HG03521 (cell line): Measurements from ENCODE around the gene HMOX1.
A peak's percentile ranks its signal among the peaks of the same experiment; 100 is the strongest.

ENCODE experiments used
- ATAC-seq: cut with Tn5 transposase; IDR thresholded peaks from one replicate; pipeline ENCODE4 v1.9.1; 2021; ENCODE audit warnings: mild to moderate bottlenecking, moderate library complexity; ENCODE audit not compliant: unreplicated experiment

Gene HMOX1

DNA sequence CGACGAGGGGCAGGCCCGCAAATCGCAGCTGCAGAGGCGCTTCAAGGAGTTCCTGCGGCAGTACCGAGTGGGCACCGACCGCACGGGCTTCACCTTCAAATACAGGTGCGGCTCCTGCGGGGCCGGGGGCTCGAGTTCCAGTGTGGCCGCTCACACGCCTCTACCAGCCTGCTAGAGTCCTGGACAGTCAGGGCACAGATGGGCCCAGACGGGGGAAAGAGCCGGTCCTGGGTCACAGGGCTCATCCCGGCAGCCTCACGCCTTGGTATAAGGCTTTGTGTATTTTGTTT is 19.6 kb downstream of the HMOX1 start:
- peak; percentile 12 for ATAC-seq

DNA sequence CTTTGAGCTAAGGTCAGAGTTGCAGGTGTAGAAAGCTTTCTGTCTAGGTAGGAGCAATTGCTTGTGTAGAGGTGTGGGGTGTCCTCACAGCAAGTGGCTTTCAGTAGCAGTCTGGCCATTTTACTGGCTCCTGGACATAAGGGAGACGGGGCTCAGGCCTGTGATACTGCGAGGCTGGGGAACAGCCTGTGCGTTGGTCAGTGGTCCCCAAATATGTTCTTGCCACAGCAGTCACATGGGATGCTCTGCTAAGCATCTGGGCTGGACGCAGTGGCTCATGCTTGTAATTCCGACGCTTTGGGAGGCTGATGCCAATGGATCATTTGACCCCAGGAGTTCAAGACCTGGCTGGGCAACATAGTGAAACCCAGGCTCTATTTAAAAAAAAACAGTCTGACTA is 21.0 kb downstream of the HMOX1 start:
- no peak for ATAC-seq

DNA sequence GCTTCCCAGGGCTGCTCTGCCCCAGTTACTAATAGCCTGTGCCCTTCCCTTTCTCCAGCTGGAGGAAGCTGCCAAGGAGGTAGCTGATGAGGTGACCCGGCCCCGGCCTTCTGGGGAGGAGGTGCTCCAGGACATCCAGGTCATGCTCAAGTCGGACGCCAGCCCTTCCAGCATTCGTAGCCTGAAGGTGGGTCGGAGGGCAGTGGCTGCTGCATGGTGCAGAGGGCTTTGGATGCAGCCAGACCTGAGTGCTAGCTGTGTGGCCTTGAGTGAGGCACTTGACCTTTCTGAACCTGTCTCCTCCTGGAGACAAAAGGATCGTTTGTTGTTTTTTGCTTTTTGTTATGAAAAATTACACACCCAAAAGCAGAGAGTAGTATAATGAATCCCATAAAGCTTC is 22.5 kb downstream of the HMOX1 start:
- no peak for ATAC-seq

DNA sequence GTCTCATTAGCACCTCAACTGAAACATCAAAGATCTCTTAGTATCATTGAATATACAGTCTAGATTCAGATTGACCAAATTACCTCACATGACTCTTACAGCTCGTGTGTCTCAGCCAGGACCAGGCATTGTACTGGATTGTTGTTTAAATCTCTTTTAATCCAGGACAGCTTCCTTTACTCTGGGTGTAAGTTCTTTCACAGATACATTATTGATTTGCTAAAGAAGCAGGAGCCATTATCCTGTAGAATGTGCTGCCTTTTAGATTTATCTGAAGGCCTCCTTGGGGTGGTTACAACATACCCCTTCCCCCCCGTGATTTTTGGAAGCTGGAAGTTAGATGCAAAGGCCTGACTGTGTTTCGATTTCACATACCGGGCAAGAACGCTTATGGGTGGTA is 23.3 kb downstream of the HMOX1 start:
- no peak for ATAC-seq

DNA sequence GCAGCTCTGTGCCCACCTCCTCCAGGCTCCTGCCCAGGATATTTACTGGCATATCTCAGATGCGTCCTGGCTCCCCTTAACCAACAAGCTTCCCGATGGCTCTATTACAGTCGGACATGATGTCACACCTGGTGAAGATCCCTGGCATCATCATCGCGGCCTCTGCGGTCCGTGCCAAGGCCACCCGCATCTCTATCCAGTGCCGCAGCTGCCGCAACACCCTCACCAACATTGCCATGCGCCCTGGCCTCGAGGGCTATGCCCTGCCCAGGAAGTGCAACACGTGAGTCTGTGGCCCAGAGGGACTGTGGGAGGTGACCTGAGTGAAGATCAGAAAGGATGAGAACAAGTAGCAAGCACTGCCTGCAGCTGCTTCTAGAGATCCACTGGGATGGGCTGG is 25.5 kb downstream of the HMOX1 start:
- no peak for ATAC-seq

DNA sequence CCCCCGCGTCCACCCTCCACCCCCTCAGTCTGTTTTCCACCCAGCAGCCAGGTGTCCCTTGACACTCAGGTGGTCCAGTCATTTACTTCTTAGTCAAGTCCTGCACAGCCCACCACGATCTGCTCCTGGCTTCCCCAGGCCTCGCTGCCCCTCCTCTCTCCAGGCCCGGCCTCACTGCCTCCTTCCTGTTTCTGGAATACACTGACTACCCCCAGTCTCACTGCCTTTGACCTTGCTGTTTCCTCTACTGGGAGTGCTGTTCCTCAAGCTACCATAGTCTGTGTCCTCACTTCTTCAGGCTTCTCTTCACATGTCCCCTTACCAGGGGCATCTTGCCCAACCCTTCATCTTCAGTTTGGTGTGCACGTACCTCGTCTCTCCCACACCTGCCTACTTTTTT is 26.5 kb downstream of the HMOX1 start:
- no peak for ATAC-seq

DNA sequence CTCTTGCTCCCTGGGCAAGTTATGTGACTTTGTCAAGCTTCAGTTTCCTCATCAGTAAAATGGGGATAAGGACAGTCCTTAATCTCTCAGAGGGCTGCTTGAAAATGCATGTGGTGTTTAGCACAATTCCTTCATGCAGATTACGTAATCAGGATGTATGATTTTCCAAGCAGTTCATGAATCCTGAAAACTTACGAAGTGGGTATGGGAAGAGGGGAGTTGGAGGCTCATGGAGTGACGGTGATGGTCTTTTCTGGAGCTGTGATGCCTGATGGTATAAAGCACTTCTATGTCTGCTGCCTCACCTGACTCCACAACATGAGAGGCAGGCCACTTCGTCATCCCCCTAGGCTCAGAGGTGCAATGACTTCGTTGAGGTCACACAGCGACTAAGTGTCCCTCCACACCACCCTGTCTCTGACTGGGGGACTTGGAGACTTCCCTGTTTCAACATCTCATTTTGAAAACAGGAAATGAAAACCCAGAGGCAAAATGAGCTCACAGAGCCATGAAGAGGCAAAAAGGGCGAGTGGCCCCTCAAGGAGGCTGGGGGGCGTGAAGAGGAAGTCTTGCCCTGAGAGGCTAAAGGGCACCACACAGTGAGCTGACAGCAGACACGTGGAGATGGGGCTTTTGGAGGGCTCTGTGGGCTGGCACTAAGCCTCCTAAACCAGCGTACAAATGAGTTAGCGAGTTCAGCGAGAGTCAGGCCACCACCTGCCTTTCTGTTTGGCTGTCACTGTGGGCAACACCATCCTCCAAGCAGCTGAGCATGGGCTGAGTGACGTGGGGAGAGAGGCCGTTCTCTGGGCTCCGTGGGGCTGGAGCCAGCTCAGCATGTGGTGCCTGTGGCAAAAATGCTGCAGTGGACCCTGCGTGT is 29.1 kb downstream of the HMOX1 start:
- ATAC-seq, result peak; percentile 61

DNA sequence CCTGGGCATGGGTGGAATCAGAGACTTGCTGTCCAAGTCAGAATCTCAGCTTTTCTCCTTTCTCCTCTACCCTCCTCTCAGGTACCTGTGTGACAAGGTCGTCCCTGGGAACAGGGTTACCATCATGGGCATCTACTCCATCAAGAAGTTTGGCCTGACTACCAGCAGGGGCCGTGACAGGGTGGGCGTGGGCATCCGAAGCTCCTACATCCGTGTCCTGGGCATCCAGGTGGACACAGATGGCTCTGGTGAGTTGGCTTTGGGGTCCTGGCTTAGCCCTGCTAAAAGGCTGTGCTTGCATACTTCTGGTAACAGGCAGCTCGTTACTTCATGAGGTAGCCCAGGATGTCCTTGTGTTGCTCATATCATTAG is 29.8 kb downstream of the HMOX1 start:
- no peak for ATAC-seq

DNA sequence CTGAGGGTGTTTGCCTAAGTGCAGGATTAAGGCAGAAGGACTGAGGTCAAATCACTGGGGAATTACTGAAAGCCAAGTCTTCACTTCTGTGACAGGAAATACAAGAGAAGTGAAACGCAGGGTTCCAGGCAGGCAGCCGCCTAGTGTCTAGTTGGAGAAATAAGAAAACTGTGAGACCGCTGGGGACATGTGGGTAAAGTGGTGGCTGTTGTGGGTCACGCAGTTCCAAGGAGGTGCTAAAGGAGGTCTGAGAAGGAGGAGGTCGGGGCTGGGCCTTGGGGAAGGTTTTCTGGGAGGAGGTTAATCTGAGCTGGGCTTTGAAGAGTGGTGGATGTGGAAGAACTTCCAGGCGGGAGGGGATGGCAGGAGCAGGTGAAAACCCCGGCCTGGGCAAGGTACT is 30.2 kb downstream of the HMOX1 start:
- ATAC-seq, result no peak

DNA sequence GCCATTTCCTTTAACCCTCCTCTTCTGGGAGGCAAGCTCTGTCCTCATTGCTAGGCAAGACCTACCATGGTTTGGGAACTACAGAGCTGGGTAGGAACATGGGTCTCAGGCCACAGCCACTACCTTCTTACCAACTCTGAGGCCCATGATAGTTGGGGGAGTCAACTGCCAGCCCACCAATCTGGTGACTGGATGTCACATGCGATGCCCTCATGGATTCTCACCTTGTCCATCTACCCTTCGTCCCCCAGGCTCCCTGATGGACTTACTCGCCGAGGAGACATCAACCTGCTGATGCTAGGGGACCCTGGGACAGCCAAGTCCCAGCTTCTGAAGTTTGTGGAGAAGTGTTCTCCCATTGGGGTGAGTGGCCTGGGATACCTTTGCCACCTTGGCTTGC is 32.7 kb downstream of the HMOX1 start:
- ATAC-seq, result no peak

DNA sequence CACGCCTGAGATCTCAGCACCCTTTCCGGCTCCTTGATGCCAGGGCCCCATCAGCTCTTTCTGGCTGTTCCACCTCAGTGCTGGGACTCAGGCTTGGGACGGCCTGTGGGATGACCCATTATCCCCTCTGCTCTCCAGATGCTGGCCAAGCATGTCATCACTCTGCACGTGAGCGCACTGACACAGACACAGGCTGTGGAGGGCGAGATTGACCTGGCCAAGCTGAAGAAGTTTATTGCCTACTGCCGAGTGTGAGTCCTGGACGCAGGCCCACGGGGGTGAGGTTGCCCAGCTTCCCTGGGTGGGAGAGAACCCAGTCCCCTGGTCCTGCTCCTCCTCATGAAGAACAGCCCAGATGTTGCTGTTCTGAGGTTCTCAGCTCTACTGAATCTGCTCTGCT is 36.7 kb downstream of the HMOX1 start:
- ATAC-seq, result no peak

DNA sequence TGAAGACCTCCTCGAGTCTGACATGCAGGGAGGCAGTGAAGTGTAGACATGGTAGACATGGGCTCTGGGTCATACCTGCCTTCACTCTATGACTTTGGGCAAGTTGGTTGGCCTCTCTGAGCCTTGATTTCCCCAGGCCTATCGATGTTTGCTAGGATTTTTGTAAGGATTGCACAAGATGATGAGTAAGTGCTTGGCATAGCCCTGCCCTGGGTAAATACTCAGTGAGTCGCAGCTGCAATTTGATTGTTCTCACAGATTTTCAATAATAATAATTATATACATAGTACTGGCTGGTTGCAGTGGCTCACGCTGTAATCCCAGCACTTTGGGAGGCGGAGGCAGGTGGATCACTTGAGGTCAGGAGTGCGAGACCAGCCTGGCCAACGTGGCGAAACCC is 37.2 kb downstream of the HMOX1 start:
- no peak for ATAC-seq

DNA sequence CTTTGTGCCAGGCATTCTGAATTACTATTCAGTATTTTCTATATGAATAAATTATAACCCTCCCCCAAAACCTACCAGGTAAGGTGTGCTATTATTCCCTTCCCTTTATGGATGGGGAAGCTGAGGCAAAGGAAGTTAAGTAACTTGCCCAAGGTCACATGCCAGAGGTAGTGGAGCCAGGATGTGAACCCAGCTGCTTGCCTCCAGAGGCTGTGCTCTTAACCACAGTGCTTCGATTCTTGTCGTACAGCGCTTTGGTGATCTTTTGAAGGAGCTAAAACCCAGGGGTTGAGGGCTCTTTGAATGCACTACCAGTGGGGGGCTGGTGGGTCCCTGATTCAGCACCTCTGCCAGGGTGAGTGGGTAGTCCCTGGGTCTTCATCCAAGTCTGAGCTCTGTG is 37.8 kb downstream of the HMOX1 start:
- no peak for ATAC-seq

DNA sequence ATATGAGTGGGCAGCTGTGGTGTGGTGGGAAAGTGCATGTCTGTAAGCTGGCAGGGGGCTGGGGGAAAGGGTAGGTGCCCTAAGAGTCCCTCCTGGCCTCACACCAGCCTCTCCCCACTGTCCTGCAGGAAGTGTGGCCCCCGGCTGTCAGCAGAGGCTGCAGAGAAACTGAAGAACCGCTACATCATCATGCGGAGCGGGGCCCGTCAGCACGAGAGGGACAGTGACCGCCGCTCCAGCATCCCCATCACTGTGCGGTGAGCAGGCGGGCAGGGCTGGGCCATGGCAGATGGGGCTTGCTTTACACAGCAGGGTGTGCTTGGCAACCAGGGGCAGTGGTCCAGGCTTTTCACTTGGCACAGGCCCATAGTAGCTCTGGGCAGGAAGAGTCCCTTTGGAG is 38.9 kb downstream of the HMOX1 start:
- no peak for ATAC-seq

DNA sequence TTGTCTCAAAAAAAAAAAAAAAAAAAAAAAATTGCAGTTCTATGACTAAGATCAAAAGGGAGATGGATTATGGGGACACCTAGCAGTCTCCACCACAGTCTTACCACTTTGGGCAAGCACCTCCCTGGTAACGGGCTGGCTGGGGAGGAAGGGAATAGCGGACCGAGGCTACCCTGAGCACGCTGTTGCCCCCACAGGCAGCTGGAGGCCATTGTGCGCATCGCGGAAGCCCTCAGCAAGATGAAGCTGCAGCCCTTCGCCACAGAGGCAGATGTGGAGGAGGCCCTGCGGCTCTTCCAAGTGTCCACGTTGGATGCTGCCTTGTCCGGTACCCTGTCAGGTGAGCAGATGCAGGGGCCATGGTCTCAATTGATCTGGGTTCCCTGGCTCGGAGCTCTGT is 40.2 kb downstream of the HMOX1 start:
- ATAC-seq, result no peak

DNA sequence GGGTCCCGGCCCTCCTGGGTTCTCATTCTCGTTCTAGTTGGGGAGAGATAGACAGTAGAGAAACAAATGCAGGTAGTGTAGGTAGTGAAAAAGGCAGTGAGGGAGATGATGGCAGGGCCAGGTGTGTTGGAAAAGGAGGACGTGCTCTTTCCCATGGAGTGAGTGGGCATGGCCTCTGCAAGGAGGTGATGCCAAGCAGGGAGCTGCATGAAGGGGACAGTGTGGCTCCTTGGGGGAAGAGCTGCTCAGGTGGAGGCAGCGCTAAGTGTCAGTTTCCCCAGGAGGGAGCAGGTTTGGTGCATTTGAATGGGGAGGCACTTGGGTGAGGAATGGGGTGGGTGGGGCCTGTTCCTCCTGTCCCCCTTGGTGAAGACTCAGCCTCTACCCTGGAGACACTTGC is 41.2 kb downstream of the HMOX1 start:
- ATAC-seq, result no peak

DNA sequence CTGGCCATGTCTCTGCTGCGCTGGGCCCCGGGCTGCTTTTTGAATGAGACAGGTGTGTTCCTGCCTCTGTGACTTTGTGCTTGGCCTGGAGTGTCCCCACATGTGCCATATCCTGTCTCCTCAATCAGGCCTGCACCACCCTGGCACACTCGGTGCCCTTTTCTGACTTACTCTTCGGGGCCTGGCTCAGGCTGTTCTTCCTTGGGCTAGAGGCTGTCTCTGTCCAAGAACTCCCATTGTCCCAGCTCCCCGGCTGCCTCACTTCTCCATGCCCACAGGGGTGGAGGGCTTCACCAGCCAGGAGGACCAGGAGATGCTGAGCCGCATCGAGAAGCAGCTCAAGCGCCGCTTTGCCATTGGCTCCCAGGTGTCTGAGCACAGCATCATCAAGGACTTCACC is 42.0 kb downstream of the HMOX1 start:
- ATAC-seq, result no peak

DNA sequence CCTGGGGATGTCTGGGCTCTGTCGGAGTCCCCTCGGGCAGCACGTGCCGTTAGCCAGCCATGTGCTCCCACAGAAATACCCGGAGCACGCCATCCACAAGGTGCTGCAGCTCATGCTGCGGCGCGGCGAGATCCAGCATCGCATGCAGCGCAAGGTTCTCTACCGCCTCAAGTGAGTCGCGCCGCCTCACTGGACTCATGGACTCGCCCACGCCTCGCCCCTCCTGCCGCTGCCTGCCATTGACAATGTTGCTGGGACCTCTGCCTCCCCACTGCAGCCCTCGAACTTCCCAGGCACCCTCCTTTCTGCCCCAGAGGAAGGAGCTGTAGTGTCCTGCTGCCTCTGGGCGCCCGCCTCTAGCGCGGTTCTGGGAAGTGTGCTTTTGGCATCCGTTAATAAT is 43.2 kb downstream of the HMOX1 start:
- ATAC-seq, result no peak

DNA sequence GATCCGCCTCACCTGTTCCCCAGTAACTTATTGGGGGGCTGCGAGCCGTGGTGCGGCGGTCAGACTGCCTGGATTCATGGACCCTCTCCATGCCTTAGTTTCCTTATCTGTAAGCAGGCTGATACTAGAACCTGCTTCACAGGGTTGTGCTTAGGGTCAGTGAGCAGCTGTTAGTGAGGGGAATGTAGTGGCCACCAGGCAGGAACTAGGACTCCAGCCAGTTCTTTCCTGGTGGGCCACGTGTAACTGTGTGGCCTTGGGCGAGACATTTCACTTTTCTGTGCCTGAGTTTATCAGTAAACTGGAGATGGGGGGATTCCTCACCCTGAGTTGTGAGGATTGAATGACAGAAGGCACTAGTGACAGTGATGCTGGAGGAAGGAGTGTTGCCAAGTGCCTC is 43.9 kb downstream of the HMOX1 start:
- ATAC-seq, result no peak

DNA sequence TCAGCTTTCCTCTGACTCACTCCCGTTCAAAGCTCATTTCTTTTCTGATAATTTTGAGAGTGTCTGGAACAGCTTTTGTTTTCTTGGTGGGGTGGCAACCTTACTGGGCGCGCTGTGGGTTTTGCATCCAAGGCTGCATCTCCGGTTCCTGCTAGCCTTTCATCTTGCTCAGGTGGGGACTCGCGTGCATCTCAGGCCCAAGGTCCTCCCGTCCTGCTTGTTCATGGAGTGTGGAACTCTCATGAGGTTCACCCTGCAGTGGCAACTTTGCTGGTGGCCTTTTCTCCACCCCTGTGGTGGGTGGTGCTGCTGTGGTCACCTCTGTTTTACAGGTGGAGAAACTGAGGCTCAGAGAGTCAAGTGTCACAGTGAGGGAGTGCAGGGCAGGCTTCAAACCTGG is 44.6 kb downstream of the HMOX1 start:
- no peak for ATAC-seq

DNA sequence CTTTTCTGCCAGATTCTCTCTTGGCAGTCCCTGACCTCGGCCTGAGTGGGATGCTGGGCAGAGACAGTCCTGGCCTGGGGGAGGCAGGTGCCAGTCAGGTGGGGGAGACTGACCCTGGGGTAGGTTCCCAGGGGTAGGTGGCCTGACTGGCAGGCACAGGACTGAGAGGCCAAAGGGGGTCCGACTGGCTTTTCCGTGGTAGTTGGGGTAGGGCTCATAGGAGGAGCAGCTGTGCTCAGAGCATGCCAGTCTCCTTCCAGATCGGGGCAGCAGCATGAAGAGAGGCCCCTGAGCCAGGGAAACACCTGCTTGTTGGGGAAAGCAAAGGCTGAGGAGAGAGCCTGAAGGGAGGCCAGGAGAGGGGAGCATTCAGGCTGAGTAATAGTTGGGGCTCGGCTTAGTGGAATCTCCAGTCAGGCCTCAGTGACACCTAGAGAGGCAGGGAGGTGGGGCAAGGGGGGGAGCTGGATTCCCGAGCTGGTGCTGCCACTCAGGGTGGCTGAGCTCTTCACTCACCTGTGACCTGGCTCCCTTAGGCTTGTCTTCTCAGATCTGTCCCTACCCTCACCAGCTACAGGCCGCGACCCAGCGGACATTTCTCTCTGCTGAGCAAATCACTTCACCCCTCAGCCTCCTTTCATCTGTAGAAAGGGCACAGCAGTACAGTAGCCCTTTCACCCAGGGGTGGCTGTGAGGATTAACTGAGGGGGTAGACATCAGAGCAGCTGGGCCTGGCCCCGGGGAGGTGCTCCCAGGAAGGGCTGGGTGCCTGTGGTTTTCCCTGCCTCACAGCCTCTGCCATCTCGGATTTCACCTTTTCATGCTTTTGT is 45.3 kb downstream of the HMOX1 start:
- no peak for ATAC-seq

DNA sequence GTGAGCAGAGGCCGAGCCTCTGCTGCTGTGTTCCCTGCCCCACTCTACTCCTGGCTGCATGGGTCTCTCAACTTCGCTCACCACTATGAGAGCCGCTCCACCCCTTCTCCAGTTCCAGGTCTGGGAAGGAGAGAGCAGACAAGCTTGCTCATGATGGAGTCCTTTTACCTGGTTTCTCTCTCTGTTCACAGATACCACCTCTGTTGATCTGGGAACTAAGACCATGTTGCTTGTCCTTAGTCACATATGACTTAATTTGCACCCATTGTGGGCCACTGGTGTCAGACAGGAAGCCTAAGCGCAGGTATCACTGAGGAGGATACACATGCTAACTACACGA is 45.9 kb downstream of the HMOX1 start:
- ATAC-seq, result no peak

DNA sequence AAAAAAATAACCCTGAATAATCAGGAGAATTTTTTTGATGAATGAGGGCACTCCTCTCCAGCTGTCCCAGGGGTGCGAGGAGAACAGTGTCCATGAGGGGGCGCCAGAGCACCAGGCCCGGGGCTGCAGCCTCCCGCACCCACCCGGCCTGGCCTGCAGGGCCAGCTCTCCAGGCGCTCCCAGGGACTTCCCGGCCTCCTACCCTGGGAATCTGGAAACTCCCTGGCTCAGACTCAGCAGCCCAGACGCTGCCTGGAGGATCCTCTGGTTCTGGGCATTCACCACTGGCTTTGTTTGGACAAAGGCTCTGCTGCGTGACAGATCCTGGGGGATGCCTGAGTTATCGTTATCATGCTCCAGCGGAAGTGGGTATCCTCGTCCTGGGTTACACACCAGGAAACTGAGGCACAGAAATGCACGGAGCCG is 50.0 kb downstream of the HMOX1 start:
- ATAC-seq, result no peak
